Right lobe of liver (tissue), 6 donors: ENCODE measurements around the gene FAM181A. TPM values are rescaled to one million over a fixed set of nuclear protein-coding genes. Genes with fewer than 3 reads are reported as not detected.
A peak's percentile ranks its signal among the peaks of the same experiment; 100 is the strongest.

Source experiments
- ATAC-seq, 4 donors: fragments of 200-7000 bp; cut with Tn5 transposase; one replicate each; pipeline ENCODE4 v1.9.1; 2020; ENCODE audit warnings: mild to moderate bottlenecking in 4 of 4, moderate library complexity in 4 of 4
- DNase-seq, 3 donors: peaks; one replicate each; pipeline ENCODE4 v3.0.0-alpha.2; 2020
- H3K27ac ChIP-seq, 3 donors: fragments of 200-600 bp; one replicate each; pipeline ENCODE4 v1.8.0; 2022
- H3K27me3 ChIP-seq, 2 donors: fragments of 200-600 bp; one replicate each; pipeline ENCODE4 v1.8.0; 2022
- H3K36me3 ChIP-seq, 4 donors: fragments of 200-600 bp; sonication (generic) in 1 of 4; one replicate each; pipeline versions ENCODE4 v1.5.1 to v1.8.0; 2017 to 2022; ENCODE audit warnings: control low read depth in 1 of 4
- H3K4me1 ChIP-seq, 4 donors: fragments of 200-600 bp; sonication (generic) in 1 of 4; one replicate each; pipeline versions ENCODE4 v1.5.1 to v1.8.0; 2017 to 2022; ENCODE audit warnings: control low read depth in 1 of 4
- H3K4me3 ChIP-seq, 3 donors: fragments of 200-600 bp; one replicate each; pipeline ENCODE4 v1.8.0; 2022
- H3K9me3 ChIP-seq, 4 donors: fragments of 200-600 bp; sonication (generic) in 1 of 4; one replicate each; pipeline versions ENCODE4 v1.5.1 to v1.8.0; 2017 to 2022; ENCODE audit warnings: control low read depth in 1 of 4
- CTCF ChIP-seq, 4 donors: fragments of 200-600 bp in 3 of 4; fragments of 450-650 bp in 1 of 4; IDR thresholded peaks; one replicate each; pipeline versions ENCODE4 v1.5.1 to v1.8.0; 2016 to 2022; ENCODE audit warnings: antibody characterized with exemption in 4 of 4, mild to moderate bottlenecking in 2 of 4
- POLR2A ChIP-seq: fragments of 450-650 bp; IDR thresholded peaks from one replicate; pipeline ENCODE4 v1.6.1; 2017; ENCODE audit warnings: antibody characterized with exemption, mild to moderate bottlenecking
- WGBS: methylation state at CpG from one replicate; pipeline ENCODE4 v1.1.6; 2018; ENCODE audit warnings: low coverage, low lambda C conversion rate; ENCODE audit not compliant: insufficient coverage; ENCODE audit errors: missing lambda C conversion rate; 5-methylcytosine and 5-hydroxymethylcytosine counted together
- intact Hi-C, 2 donors: fragments of 100-400 bp; cut with DNase I; formaldehyde crosslinking; loops; one replicate each; pipeline versions ENCODE4 v1.11.2 to v1.14.1; 2022
- total RNA-seq, 6 experiments: library from RNA; depleted of rRNA in 2 of 6; stranded (reverse); fragments of >200 nt in 2 of 6; fragmentation: NEBNext Ultra II Directional in 3 of 6; extraction: Animal tissue kit (Norgen Biotek cat#: 25700) in 3 of 6; gene quantifications; one replicate each; pipeline versions ENCODE4 v1.1.0 to v1.2.4, GENCODE V29; 2016 to 2023
- donor health status: DM: no; HTN: yes; CAD: no.
- donor health status: DM: no; HTN: no; CAD: no.
- donor health status: DM: no; HTN: no; CAD: no.
- donor health status: DM: no; HTN: yes; CAD: no.
- donor health status: DM: no; HTN: yes; CAD: no.

FAM181A gene
- total RNA-seq, 6 experiments from 2014 or later = not detected

- ATAC-seq = peak; percentile 55 to 85 (median 60)
- Histone ChIP-seq H3K9me3 (no peaks in the 10 kb centered on the region), H3K27ac (no peak overlapping the region), H3K36me3 (no peaks in the 10 kb centered on the region), H3K4me1 (no peaks in the 10 kb centered on the region), H3K27me3 (no peaks in the 10 kb centered on the region), H3K4me3 (peak overlapping the region; percentile 1 to 21 (median 18))
- DNase-seq = peak in 1 of 3 donors; percentile 60
- intact Hi-C loops = no loop called here
- peak; percentile 21 to 34 (median 29) for TF ChIP-seq CTCF (IDR thresholded peaks at IDR 0.05)
- TF ChIP-seq POLR2A = no peak
- 28% methylated on average over 5 of the region's 9 CpGs for WGBS
Observed at GRCh38 chr14:93970585-93970964, 43.4 kb downstream of the FAM181A start.

GRCh38 chr14:93970965-93971634 is 44.0 kb downstream of the FAM181A start:
- WGBS = 38% methylated on average over 3 of the region's 15 CpGs
- Histone ChIP-seq H3K9me3 (no peaks in the 10 kb centered on the region), H3K27me3 (no peaks in the 10 kb centered on the region), H3K4me1 (no peaks in the 10 kb centered on the region), H3K27ac (no peak overlapping the region), H3K36me3 (no peaks in the 10 kb centered on the region), H3K4me3 (peak overlapping the region; percentile 1 to 21 (median 18))
- no peak for TF ChIP-seq CTCF (IDR thresholded peaks at IDR 0.05)
- TF ChIP-seq POLR2A = no peak
- intact Hi-C loops = no loop called here
- ATAC-seq (peak; percentile 30 to 65 (median 58)), DNase-seq (no peak)

- no peaks in the 10 kb centered on the region for H3K36me3 ChIP-seq
- no peaks in the 10 kb centered on the region for H3K9me3 ChIP-seq
- DNase-seq (no peak), ATAC-seq (no peak)
- no peaks in the 10 kb centered on the region for H3K4me1 ChIP-seq
- no peak overlapping the region for H3K27ac ChIP-seq
- TF ChIP-seq POLR2A (no peak), CTCF (IDR thresholded peaks at IDR 0.05) (no peak)
- intact Hi-C loops = no loop called here
- 72% methylated on average over 3 of the region's 3 CpGs for WGBS
- H3K27me3 ChIP-seq = no peaks in the 10 kb centered on the region
- H3K4me3 ChIP-seq = no peak overlapping the region
Observed at GRCh38 chr14:93971635-93972027, 44.5 kb downstream of the FAM181A start.

DNA sequence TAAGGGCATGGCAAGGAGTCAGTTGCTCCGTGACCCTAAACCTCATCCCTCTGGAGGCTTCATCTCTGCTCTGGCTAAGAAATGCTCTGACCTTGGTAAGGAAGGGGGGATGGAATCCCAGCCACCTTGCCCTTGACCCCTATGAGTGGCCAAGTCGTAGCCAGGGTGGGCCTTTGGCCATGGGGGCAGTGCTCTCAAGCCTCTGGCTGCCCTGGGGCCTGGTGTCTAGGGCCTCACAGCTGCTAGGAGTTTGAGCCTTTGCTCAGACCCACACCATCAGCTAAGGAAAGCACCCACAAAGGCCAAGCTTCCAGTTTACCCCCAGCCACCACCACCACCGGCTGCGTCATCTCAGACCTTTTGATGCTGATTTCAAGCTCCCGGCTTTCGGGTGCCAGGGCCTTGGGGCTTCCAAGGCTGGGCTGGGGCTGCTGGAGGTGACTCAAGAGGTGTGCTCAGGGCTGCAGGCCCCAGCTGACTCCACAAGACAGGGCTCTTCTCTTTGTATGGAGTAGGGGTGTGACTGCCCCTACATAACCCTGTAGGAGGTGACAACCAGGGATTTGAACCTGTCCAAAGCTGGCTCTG is 45.6 kb downstream of the FAM181A start:
- no peaks in the 10 kb centered on the region for H3K4me1 ChIP-seq
- no peak overlapping the region for H3K27ac ChIP-seq
- WGBS = no CpG with 5 or more reads among the region's 6 CpGs
- no peaks in the 10 kb centered on the region for H3K36me3 ChIP-seq
- intact Hi-C loops = no loop called here
- H3K9me3 ChIP-seq = no peaks in the 10 kb centered on the region
- no peak for TF ChIP-seq CTCF (IDR thresholded peaks at IDR 0.05)
- TF ChIP-seq POLR2A = no peak
- H3K4me3 ChIP-seq = no peak overlapping the region
- H3K27me3 ChIP-seq = no peaks in the 10 kb centered on the region
- ATAC-seq (no peak), DNase-seq (no peak)
